HG02759 (cell line): ENCODE data around the gene MDM2.
"Not testable (repeated sequence)": the region's sequence is repeated elsewhere in the genome, so short reads cannot be mapped to it uniquely, and the experiment has no call there.

Experiments used
- ATAC-seq: cut with Tn5 transposase; IDR thresholded peaks from one replicate; pipeline ENCODE4 v1.9.1; 2021; ENCODE audit warnings: mild to moderate bottlenecking, moderate library complexity; ENCODE audit not compliant: unreplicated experiment

Gene MDM2

DNA sequence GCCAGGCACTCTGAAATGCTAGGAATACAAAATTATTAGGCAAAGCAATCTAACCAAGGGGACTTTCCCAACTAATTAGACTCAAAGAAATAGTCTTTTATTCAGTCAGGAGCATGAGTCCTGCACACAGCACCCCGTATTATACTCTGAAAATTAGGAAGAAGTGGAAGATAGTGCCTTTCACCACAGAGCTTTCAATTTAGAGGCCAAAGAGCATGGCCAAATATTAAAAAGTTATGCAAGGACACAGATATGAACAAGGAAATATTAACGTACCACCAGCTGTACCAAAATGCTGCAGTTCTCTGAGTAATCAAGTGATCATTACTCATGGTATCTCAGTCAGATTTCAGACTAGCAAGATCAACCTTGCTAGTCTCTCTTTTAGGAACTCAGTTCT, 22.6 kb upstream of the MDM2 start:
- ATAC-seq, result no peak

DNA sequence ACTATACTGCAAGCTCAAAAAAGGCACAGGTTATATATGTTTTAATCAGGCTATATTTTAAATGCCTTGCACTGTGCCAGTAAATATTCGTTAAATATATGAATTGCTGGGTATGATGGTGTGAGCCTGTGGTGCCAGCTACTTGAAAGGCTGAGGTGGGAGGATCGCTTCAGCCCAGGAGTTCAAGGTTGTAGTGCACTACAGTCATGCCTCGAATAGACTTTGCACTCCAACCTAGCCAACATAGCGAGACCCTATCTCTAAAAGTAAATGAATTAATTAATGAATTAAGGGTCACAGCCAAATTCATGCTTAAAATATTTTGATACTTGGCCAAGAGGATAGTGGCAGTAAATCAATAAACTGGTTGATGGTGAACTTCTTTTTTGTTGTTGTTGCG, 22.2 kb upstream of the MDM2 start:
- ATAC-seq, result no peak

DNA sequence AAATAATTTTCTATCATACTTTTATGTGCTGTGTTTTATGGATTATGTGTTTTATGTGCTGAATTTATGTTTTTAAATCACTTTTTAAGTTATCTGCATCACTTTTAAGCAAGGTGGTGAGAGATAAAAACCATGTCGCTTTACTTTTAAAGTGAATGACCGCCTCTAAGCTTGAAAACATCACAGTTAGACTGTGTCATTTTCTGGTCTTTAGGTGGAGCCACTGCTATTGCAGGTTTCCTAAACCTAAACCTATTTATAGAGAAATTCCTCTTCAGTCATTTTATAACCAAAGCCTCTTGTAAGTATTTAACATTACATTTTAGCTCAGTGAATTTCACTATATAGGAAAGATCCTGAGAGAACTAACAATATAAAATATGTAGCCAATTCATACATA, 21.0 kb upstream of the MDM2 start:
- no peak for ATAC-seq

DNA sequence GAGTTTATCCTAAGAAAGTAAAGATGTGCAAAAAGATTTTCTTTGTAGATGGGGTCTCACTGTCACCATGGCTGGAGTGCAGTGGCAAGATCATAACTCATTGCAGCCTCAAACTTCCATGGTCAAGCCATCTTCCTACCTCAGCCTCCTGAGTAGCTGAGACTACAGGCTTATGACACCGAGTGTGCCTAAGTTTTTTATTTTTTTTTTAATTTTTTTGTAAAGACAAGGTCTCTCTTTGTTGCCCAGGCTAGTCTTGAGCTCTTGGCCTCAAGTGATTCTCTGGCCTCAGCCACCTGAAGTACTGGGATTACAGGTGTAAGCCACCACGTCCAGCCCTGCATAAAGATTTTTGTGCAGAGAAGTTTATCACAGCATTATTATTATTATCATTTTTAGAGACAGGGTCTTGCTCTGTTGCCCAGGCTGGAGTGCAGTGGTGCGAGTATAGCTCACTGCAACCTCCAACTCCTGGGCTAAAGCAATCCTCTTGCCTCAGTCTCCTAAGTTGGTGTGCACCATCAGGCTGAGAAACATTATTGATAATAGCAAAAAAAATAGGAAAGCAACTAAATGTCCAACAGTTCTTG, 19.3 kb upstream of the MDM2 start:
- no peak for ATAC-seq

DNA sequence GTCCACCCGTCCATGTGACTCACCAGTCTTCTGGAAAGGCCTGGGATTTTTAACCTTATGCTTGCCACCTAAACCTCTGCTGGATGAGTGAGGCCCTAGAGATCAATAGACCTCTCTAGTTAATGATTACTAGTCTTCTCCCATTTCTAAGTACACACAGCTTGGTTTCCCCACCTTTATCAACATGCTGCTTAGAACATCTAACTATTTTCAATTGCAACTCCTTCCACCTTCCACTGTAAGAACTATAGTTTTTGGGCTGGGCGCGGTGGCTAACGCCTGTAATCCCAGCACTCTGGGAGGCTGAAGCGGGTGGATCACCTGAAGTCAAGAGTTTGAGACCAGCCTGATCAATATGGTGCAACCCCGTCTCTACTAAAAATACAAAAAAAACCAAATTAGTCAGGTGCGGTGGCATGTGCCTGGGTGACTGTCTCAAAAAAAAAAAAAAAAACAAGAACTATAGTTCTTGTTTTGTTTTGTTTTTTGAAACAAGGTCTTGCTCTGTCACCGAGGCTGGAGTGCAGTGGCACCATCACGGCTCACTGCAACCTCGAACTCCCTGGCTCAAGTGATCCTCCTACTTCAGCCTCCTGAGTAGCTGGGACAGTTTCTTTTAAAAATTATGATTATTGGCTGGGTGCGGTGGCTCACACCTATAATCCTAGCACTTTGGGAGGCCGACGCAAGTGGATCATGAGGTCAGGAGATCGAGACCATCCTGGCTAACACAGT, 18.7 kb upstream of the MDM2 start:
- ATAC-seq, result no peak

DNA sequence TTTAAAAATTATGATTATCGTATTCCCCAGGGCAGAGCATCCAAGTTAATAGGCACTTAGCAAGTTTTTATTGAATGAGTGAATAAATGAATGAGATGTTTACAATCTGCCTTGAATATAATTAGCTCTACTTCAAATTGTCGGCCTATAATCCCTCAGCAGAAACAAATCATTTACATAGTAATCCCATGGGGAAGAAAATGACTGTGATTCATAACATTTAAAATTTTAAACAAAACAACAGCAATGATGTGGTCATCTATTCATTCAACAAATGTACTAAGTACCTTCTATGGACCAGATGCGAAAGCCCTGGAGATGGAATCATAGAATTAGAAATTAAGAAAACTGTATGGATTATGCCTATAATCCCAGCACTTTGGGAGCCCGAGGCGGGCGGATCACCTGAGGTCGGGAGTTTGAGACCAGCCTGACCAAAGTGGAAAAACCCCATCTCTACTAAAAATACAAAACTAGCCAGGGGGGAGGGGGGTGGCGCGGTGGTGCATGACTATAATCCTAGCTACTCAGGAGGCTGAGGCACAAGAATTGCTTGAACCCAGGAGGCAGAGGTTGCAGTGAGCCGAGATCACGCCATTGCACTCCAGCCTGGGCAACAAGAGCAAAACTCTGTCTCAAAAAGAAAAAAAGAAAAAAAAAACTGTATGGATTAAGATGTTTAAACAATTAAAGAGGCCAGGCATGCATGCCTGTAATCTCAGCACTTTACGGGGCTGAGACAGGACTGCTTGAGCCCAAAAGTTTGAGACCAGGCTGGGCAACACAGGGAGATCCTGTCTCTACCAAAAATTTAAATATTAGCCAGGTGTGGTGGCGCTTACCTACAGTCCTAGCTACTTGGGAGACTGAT, 17.7 kb upstream of the MDM2 start:
- ATAC-seq, result no peak

DNA sequence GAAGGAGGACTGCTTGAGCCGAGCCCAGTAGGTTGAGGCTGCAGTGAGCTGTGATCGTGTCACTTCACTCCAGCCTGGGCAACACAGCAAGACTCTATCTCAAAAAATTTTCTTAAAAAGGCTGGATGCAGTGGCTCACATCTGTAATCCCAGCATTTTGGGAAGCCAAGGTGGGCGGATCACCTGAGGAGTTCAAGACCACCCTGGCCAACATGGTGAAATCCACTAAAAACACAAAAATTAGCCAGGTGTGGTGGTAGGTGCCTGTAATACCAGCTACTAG, 17.1 kb upstream of the MDM2 start:
- no peak for ATAC-seq

DNA sequence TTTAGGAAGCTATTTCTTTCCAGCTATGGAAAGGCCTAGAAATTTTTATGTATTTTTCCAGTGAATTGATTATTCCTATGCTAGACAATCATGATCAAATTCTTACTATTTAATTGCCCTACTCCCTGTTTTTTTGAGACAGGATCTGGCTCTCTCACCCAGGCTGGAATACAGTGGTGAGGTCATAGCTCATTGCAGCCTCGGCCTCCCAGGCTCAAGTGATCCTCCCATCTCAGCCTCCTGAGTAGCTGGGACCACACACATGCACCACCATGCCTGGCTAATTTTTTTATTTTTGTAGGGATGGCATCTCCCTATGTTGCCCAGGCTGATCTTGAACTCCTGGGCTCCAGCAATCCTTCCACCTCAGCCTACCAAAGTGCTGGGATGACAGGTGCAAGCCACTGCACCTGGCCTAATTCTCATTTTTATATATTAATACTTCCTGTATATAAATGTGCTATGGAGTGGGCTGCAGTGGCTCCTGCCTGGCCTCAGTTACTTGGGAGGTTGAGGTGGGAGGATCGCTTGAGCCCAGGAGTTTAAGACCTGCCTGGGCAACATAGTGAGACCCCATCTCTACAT, 16.0 kb upstream of the MDM2 start:
- ATAC-seq, result no peak

DNA sequence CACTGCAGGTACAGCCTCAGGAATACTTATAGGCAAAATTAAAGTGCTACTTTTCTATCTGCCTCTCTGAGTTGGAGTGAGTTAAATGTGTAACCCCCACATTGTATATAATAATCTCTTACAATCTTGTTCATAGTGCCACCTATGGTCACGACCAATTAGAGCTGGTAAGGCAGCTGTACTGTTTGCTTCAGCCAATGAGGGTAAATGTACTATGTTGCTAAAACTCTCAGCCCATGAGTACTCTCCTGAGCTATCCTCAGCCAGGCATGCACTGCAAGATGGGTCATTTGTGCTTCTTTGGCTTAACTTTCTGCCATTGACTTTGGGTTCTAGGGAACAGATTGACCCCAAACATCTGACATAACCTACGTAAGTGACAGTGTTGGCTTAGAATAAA, 15.0 kb upstream of the MDM2 start:
- ATAC-seq, result peak; percentile 97

DNA sequence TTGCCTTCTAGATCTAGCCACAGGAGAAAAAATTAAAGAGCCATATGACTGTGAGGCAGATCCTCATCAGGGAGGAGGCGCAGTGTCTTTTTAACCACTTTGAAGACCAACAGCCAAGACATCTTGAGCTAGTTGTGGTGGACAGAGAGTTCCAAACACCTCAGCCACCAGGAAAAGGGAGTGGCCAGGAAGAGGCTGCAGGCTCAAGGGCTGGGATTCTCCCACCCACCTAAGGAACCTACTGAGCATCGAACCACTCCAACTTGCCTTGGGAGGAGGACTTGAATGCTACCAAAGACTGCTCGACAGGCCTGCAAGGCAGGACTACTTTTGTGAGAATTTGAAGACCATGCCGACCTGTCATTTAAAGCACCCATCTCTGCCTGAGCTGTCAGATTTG, 14.5 kb upstream of the MDM2 start:
- ATAC-seq, result no peak

DNA sequence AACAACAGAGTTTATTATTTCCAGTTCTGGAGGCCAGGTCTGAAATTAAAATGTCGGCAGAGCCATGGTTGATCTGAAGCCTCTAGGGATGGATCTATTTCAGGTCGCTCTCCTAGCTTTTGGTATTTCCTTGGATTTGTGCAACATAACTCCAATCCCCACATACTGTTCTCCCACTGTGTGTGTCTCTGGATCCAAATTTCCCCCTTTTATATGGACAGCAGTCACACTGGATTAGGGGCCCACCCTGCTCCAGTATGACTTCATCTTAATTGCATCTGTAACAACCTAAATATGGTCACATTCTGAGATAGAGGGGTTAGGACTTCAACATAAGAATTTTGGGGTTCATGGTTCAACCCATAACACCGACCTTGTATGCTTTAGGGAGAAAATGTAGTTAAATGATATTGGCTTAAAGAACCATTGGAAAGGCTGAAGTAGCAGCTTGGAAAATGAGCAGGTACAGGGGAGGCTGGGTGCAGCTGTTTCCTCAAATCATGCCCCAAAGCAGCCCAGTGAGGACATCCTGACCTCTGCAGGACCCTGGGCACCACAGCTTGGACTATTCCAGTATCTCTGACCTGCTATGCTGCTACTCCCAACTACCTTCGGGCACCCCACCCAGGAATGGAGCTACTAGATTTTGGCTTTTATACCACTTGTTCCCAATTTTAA, 13.9 kb upstream of the MDM2 start:
- no peak for ATAC-seq

DNA sequence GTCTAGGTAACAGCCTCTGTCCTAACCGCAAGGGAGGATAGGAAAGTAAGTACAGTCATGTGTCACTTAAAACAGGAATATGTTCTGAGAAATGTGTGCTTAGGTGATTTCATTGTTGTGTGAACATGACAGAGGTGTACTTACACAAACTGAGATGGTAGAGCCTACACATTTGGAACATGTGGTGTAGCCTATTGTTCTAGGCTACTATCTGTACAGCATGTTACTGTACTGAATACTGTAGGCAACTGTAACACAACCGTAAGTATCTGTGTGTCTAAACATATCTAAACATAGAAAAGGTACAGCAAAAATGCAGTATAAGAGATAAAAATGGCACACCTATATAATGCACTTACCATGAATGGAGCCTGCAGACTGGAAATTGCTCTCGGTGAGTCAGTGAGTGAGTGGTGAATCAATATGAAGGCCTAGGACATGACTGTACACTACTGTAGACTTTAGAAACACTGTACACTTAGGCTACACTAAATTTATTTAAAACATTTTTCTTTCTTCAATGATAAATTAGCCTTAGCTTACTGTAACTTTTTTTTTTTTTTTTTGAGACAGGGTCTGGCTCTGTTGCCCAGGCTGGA, 13.2 kb upstream of the MDM2 start:
- no peak for ATAC-seq

DNA sequence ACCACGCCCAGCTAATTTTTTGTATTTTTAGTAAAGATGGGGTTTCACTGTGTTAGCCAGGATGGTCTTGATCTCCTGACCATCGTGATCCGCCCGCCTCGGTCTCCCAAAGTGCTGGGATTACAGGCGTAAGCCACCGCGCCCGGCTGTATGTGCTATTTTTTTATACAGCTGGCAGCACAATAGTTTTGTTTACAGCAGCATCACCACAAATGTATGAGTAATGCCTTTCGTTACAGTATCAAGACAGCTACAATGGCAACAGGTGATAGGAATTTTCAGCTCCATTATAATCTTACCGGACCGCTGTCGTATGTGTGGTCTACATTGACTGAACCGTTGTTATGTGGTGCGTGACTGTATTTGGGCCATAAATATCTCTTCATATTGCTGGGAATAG, 11.6 kb upstream of the MDM2 start:
- no peak for ATAC-seq

DNA sequence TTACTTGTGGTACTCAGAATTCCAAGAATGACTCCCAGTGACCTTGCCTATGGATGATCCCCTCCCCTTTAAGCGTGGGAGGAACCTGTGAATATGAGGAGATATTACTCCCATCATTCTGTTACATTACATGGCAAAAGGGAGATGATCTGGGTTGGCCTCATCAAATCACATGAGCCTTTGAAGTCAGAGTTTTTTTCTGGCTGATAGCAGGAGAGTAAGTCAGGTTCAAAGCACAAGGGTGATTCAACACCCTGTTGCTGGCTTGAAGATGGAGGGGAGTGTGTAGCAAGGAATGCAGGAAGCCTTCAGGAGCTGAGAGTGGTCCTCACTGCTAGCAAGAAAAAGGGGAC, 9.1 kb upstream of the MDM2 start:
- no peak for ATAC-seq

DNA sequence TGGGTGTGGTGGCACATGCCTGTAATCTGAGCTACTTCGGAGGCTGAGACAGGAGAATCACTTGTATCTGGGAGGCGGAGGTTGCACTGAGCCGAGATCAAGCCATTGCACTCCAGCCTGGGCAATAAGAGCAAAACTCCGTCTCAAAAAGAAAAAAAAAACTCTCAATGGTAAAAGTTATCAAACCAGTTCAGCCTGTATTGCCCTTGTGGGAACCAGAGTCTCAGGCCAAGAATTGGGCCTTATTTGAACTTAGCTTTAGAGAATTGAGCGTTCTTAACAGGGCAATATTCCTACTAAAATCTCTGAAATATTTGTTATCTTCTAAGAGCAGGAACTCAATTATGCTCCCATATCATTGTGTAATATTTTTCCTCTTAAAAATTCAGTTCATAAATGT, 7.7 kb upstream of the MDM2 start:
- ATAC-seq, result no peak

DNA sequence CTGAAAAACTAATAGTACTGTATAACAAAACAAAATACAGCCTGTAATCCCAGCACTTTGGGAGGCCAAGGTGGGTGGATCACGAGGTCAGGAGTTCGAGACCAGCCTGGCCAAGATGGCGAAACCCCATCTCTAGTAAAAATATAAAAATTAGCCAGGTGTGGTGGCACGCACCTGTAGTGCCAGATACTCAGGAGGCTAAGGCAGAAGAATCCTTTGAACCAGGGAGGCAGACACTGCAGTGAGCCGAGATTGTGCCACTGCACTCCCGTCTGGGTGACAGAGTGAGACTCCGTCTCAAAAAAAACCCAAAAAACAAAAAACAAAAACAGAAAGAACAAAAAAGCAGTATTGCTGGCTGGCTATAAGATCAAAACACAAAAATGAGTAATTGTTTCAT, 6.9 kb upstream of the MDM2 start:
- ATAC-seq, result not testable (repeated sequence)

DNA sequence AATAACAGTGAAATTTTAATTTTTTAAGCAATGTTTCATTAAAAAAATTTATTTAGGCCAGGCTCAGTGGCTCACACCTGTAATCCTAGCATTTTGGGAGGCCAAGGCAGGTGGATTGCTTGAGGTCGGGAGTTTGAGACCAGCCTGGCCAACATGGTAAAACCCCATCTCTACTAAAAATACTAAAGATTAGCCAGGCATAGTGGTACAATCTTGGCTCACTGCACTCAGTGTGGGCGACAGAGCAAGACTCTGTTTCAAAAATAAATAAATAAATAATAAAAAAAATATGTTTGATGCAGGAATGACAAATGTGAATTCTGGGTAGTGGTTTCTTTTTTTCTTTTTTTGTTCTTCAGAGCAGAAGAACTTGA, 5.6 kb upstream of the MDM2 start:
- not testable (repeated sequence) for ATAC-seq

DNA sequence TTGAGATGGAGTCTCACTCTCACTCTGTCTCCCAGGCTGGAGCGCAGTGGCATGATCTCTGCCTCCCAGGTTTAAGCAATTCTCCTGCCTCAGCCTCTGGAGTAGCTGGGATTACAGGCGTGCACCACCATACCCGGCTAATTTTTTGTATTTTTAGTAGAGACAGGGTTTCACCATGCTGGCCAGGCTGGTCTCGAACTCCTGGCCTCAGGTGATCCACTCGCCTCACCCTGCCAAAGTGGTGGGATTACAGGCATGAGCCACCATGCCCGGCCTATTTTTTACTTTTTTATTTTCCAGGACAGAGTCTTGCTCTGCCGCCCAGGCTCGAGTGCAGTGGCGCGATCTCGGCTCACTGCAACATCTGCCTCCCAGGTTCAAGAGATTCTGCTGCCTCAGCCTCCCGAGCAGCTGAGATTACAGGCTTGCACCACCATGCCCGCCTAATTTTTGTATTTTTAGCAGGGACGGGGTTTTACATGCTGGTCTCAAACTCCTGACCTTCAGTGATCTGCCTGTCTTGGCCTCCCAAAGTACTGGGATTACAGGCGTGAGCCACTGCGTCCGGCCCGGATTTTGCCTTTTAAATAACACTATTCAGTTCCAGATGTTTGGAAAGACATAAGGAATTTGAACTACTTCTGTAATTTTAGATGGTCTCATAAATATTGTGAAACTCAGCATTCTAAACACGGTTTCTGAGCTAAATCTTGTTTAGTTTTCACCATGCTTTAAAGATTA, 4.9 kb upstream of the MDM2 start:
- ATAC-seq, result not testable (repeated sequence)

DNA sequence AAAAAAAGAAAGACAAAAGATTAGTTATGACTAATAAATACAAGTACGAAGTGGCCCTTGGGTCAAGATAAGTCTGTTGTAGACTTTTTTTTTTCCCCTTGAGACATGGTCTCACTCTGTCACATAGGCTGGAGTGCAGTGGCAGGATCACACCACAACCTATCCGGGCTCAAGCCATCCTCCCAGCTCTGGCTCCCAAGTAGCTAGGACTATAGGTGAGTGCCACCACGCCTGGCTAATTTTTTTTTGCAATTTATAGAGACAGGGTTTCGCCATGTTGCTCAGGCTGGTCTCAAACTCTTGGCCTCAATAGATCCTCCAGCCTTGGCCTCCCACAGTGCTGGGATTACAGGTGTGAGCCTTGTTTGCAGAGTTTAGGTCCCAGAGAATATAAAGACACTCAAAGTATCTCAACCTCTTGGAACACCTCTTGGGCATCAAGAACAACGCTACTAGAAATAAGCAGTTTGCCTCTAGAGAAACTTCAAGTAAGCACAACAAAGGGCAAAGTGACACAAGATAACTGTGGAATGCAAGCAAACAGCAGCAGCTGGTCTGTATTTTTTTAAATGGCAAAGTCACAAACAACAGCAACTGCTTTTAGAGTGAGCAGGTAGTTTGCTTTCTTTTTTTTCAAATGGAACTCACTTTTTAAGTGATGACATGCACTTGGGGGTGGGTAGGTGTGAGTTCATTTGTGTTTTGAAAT, 3.9 kb upstream of the MDM2 start:
- ATAC-seq, result no peak
